NCI-H82 treated with DMSO at 0.1 percent for 48 hours (cell line): ENCODE results near the gene COL8A1.
"Not testable (repeated sequence)": the region's sequence is repeated elsewhere in the genome, so short reads cannot be mapped to it uniquely, and the experiment has no call there.

Source experiments
- DNase-seq: peaks from one replicate; lab custom pipeline; 2025; ENCODE audit not compliant: unreplicated experiment; lab: John Stamatoyannopoulos, UW

COL8A1 gene

GRCh38 chr3:99638167-99638948 lies at the start of gene COL8A1:
TSS of gene COL8A1 (plus strand) at chr3:99638594. CDS start at chr3:99790683, 152,089 bp downstream.
- no peak for DNase-seq

DNA sequence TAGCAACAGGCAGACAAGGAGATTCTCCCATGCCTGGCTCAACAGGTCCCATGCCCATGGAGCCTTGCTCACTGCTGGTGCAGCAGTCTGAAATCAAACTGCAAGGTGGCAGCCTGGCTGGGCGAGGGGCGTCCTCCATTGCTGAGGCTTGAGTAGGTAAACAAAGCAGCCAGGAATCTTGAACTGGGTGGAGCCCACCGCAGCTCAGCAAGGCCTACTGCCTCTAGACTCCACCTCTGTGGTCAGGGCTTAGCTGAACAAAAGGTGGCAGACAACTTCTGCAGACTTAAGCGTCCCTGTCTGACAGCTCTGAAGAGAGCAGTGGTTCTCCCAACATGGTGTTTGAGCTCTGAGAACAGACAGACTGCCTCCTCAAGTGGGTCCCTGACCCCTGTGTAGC lies 49.2 kb upstream of the COL8A1 start:
- not testable (repeated sequence) for DNase-seq

DNA sequence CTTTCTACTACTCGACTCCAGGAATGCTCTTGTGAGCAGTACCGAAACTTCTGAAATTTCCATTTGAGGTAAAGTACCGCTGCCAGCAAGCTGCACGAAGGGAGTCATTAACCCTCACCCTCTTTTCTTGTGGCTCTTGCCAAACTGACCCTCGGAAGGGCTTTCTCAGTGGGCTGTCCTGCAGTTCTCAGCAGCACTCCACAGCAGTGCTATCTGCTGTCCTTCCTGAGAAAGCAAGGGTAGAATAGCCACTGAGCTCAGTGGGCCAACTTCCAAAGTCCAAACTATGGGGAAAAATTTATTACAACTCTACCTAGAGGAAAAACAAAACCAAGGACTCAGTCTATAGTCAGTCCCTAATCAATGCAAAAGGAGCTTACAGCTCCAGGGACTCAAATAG lies 38.5 kb upstream of the COL8A1 start:
- DNase-seq = no peak

- no peak for DNase-seq
Measured at GRCh38 chr3:99601515-99601914, 36.9 kb upstream of the COL8A1 start.

DNA sequence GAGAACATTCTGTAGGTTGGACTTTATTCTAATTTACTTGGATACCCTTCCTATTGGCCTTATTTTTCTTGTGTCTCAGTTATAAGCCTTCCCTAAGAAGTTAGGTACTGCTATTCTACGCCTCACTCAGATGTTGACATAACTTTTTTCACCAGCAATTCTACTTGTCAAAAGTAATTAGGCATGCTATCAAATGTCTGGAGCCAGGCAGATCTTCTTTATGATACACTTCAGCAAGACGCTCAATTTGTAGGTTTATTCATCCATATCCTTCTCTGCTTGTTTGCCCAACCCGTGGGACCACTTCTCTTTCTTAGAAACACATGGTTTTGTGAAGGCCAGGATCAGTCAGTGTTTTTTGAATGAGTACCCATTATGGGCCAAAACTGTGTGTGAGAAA lies 36.2 kb upstream of the COL8A1 start:
- DNase-seq = no peak

DNA sequence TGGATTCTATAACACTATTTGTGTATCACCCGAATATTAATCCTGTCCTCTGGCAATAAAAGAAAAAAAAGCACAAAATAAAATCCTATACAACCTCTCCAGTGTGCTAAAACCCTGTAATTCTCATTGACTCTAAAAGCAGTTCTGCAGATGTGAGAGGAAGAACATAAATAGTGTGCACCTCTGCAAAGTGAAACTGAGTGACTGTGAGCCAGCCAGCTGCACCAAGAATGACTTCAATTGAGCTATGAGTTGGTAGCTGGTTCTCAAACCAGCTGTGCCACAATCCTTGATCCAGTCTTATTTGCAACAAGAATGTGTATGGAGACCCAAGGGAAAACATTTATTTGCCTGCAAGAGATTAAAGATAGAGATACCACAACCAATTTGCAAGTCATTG lies 31.2 kb upstream of the COL8A1 start:
- no peak for DNase-seq

DNA sequence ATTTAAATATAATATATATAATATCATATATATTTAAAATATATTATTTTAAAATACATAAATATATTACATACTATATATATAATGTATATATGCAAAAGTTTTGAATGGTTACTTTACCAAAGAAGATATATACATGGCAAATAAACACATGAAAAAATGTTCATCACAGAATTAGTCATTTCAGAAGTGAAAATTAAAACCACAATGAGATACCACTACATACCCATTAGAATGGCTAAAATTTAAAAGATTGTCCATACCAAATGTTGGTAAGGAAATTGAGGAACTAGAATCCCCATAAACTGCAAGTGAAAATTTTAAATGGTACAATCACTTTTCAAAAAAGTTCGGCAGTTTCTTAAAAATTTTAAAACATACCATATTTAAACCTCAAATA lies 23.6 kb upstream of the COL8A1 start:
- DNase-seq = no peak

GRCh38 chr3:99620077-99620767 lies 18.2 kb upstream of the COL8A1 start:
- no peak for DNase-seq

DNA sequence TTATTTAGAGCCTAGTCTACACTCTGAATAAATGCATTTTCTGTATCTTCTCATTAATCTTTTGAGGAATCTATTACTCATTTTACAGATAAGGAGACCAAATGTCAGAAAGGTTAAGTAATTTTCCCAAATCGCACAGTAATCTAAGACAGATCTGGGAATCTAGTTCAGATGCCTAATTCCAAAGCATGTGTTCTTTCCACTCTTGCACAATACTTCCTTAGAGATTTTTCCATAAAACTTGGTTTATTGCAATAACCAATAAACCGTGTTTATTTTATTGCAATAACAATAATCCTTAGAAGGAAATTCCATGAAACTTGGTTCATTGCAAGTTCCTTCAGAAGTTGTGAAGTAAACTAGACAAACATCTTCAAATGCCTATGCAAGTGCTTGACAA lies 17.4 kb upstream of the COL8A1 start:
- DNase-seq = no peak

DNA sequence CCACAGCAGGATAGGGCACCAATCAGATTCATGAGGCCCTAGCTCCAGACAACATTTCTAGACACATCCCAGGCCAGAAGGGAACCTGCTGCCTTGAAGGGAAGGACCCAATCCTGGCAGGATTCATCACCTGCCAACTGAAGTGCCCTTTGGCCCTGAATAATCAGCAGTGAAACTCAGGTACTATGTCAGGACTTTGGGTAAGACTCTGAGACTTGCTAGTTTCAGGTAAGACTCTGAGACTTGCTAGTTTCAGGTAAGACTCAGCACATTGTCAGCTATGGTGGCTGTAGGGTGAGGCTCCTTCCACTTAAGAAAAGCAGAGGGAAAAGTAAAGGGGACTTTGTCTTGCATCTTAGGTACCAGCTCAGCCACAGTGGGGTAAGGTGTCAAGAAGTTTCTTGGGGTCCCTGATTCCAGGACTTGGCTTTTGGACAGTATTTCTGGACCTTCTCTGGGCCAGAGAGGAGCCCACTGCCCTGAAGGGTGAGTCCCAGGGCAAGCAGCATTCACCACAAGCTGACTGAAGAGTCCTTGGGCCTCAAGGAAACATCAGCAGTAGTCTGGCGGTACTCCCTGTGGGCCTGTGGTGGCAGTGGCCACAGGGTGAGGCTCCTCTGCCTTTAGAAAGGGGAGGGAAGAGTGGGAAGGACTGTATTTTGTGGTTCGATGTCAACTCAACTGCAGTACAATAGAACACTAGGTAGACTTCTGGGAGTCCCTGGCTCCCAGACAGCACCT lies 13.7 kb upstream of the COL8A1 start:
- DNase-seq = no peak

GRCh38 chr3:99625237-99625622 lies 13.2 kb upstream of the COL8A1 start:
- DNase-seq = no peak

GRCh38 chr3:99625643-99626416 lies 12.6 kb upstream of the COL8A1 start:
- DNase-seq = no peak

DNA sequence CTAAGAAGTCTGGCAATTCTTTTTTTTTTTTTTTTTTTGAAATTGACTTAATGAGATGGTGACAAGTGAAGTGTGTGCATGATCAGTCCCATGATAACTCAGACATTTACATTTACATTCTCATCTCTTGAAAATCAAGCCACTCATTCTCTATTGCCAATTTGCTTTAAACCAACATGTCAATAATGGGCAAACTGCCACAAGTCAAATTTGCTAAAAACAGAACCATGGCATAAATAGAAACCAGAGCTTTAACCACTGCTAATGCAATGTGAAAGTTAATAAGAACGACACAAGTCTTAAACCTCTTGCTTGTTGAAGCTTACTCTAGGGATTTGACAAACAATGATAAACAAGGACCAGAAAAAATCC lies 12.0 kb upstream of the COL8A1 start:
- no peak for DNase-seq

- no peak for DNase-seq
Measured at GRCh38 chr3:99627062-99627826, 11.2 kb upstream of the COL8A1 start.

DNA sequence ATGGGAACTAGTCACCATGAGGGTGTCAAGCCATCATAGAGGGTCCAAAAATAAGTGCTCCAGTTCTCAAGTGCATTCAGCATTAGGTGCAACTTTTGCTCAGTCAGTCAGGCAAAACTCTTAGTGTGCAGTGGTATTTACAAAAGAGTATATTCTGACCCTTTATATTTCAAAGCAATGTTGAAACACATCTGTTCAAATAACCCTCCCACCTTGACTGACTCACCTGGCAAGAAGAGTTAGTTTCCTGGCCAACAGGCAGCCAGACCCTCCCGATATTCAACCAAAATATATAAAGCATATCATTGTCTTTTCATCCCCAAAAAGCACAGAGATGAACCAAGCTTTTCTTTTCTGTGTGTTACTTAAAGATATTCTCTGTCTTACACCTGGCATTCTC lies 7.6 kb upstream of the COL8A1 start:
- no peak for DNase-seq

GRCh38 chr3:99633887-99634558 lies 4.4 kb upstream of the COL8A1 start:
- no peak for DNase-seq

GRCh38 chr3:99634881-99635280 lies 3.5 kb upstream of the COL8A1 start:
- DNase-seq = no peak

DNA sequence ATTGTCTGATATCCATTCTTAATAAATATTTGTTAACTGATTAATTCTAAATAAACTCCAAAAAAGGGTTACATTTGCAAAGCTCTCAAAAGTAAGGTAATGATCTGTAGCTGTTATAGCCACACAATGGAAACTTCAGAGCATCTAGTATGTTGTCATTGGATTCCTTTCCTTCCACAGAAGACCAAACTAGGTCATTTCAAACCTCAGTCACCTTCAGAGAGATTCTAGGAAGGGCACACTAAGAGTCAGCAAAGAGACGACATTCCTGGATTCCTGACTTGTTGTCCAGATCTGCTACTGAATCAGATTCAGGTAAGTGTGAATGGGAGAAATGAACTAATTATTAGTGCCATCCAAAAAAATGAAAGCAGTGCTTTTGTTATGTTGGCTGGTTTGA lies 3.0 kb upstream of the COL8A1 start:
- no peak for DNase-seq

GRCh38 chr3:99637016-99637367 lies 1.4 kb upstream of the COL8A1 start:
- DNase-seq = no peak
